HG02678 (cell line): ENCODE results near the gene TNFRSF19.
A peak's percentile ranks its signal among the peaks of the same experiment; 100 is the strongest.

ENCODE experiments used
- ATAC-seq: cut with Tn5 transposase; IDR thresholded peaks from one replicate; pipeline ENCODE4 v1.9.1; 2021; ENCODE audit warnings: mild to moderate bottlenecking, moderate library complexity; ENCODE audit not compliant: unreplicated experiment

Gene TNFRSF19

DNA sequence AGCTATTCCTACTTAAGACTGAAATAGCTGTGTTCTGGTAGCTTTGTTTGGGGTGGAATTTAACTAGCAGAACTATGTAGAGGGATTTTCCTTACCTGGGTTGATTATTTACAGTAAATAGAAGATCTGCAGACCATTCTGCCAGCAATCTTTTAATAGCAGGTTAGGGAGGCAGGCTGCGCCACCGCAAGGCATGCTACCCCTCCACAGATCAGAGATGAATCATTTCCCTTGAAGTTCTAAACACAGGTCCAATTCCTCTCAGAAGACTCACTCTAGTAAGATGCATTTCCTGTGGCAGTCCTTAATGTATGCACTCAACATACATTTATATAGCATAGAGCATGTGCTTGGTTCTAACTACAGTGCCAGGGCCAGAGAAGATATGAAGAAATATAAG lies 109.0 kb downstream of the TNFRSF19 start:
- ATAC-seq = no peak

DNA sequence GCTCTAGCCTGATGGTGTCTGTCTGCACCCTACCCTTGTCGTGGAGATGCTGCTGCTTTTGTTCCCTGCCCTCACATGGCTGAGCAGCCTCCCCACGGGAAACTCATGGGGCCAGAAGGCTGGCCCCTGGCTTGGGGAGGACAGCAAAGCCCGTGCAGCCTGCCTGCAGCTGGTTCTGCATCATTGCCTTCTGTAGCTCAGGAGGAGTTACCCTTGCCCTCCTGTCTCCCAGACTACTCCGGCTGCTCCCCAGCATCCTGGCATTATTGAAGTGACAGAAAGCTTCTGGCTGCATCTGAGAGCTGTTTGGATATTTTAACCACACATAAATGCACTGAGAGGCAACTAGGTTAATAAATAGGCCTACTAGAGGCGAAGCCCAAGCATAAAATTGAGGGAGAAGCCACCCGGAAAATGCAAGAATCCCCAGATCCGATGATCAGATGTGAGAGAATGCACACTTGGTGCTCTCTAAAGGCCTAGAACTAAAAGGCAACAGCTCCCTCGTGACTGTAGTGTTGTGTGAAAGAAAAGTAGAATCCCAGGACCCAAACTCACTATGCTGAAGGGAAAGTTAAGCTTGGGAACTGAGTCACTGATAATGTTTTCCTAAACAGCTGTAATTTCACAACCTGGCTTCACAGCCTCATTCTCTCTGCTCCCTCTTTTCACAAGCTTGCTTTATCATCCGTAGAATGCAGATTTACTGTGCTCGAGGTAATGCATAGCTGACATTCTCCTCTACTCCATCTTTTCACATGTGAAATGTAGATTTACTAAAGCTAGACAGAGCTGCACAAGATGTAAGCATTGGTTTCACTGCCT lies 110.8 kb downstream of the TNFRSF19 start:
- ATAC-seq = no peak

GRCh38 chr13:23683084-23683483 lies 112.9 kb downstream of the TNFRSF19 start:
- no peak for ATAC-seq

GRCh38 chr13:23684647-23685046 lies 114.4 kb downstream of the TNFRSF19 start:
- ATAC-seq = no peak

DNA sequence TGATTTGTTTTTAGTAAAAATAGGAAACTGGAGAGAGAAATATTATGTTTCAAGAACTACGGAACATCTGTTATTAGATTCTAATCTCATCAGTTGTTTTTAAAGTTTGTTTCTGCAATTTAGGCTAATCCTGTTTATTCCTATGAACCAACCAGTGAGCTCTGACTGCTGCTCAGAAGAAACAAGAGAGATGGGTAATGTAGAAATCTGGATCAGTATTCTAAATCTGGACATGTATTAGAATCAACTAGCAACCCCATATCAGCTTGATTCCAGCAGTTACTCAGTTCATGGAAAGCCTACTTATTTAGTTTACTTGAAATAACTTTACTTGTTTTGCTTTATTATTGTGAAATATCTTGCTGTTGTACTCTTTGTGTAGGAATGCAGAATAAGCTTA lies 115.2 kb downstream of the TNFRSF19 start:
- no peak for ATAC-seq

GRCh38 chr13:23686948-23687347 lies 116.7 kb downstream of the TNFRSF19 start:
- ATAC-seq = no peak

- no peak for ATAC-seq
Measured at GRCh38 chr13:23687614-23688013, 117.4 kb downstream of the TNFRSF19 start.

GRCh38 chr13:23688336-23688735 lies 118.1 kb downstream of the TNFRSF19 start:
- no peak for ATAC-seq

DNA sequence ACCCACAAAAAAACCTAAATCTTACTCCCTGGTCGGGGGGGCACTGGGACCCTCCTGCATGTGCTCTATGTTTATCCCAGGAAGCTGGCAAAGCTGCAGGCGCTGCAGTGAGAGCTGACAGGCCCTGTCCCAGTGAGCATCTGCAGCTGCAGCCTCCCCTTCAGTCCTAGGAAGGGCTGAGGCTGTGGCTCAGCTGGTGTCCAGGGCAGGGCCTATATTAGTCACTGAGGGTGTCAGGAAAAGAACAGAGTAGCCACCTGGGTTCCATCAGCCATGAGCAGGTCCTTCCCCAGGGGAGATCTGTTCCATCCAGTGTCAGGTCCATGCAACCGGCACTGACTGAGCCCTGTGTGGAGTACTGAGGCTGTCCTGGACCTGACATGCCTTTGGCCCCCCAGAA lies 120.5 kb downstream of the TNFRSF19 start:
- ATAC-seq = no peak

GRCh38 chr13:23692816-23693215 lies 122.6 kb downstream of the TNFRSF19 start:
- ATAC-seq = no peak

- ATAC-seq = no peak
Measured at GRCh38 chr13:23695196-23695595, 125.0 kb downstream of the TNFRSF19 start.

GRCh38 chr13:23695711-23696464 lies 125.7 kb downstream of the TNFRSF19 start:
- ATAC-seq = peak; percentile 93

- no peak for ATAC-seq
Measured at GRCh38 chr13:23696610-23697009, 126.4 kb downstream of the TNFRSF19 start.

DNA sequence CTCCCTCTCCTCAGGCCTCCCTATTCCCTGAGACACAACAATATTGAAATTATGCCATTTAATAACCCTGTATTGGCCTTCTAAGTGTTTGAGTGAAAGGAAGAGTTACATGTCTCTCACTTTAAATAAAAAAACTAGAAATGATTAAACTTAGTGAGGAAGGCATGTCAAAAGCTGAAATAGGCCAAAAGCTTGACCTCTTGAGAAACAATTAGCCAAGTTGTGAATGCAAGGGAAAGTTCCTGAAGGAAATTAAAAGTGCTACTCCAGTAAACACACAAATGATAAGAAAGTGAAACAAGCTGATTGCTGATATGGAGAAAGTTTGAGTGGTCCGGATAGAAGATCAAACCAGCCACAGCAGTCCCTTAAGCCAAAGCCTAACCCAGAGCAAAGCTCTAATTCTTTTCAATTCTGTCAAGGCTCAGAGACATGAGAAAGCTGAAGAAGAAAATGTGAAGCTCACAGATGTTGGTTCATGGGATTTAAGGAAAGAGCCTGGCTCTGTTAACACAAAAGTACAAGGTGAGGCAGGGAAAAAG lies 127.6 kb downstream of the TNFRSF19 start:
- no peak for ATAC-seq

GRCh38 chr13:23699271-23699670 lies 129.1 kb downstream of the TNFRSF19 start:
- ATAC-seq = no peak

GRCh38 chr13:23701186-23701585 lies 131.0 kb downstream of the TNFRSF19 start:
- no peak for ATAC-seq

GRCh38 chr13:23701636-23702035 lies 131.4 kb downstream of the TNFRSF19 start:
- ATAC-seq = no peak

DNA sequence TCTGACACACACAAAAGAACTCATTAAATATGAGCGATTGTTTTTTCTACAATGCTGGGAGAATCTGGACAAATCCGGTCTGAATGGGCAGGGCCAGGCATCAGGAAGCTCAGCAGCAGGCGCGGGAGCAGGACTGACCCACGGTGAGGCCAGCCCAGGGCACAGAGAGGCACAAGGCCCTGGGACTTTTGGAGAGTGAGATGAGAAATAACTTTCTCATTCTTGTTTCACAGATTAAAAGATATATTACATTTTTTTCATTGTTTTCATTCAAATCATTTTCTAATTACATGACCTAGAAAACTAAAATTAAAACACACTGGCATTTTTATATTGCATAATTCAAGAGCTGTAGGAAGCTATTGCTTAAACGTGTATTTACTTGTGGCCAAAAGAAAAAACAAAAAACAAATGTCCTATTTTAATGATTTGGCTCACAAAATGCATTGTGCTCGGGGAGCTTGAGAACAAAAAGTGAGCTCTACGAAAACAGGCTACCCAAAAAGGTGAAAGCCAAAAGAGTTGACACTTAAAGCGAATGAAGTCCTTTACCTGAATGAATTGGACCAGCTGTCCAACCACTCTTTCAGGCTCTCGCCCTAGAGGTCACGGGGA lies 133.1 kb downstream of the TNFRSF19 start:
- no peak for ATAC-seq

DNA sequence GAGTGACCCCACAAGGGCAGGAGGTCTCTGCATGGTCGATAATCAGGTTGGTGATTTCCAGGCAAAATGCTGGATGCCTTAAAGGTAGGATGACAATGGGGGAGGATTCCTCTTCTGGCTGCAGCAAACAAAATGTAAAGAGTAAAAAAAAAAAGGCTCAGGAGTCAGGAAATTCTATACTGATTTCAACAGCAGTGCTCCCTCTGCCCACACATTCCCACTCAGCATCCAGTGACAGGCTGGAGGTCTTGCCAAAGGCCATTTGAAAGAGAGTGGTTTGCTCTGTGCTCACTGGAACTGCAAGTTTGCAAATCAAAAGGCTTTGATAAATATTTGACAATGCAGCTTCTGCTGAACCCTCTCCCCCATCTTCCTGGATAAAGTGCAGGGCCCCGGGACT lies 135.4 kb downstream of the TNFRSF19 start:
- ATAC-seq = no peak

GRCh38 chr13:23707674-23708073 lies 137.5 kb downstream of the TNFRSF19 start:
- no peak for ATAC-seq

DNA sequence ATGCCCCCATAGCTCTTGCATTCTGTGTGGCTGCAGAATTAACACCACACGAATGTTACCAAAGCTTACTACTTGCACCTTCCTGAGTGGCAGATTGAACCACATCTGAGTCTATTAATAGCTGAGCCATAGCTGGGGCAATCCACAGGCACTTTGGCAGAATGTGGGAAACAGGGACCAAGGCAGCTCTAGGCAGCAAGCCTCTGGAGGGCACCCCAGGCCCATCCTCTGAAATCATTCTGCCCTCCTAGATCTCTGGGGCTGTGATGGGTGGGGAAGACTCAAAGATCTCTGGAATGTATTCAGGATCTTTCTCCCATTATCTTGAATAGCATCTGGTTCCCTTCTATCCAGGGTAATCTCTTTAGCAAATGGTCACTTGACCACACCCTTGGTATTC lies 139.3 kb downstream of the TNFRSF19 start:
- ATAC-seq = no peak

GRCh38 chr13:23710366-23710765 lies 140.2 kb downstream of the TNFRSF19 start:
- ATAC-seq = no peak
